ENCODE data around the gene SKAP1.
"Not testable (repeated sequence)": the region's sequence is repeated elsewhere in the genome, so short reads cannot be mapped to it uniquely, and the experiment has no call there.

Gene SKAP1

GRCh38 chr17:48376682-48377325 lies 53.2 kb downstream of the SKAP1 start:
- TF ChIP-seq, protein P1, sequence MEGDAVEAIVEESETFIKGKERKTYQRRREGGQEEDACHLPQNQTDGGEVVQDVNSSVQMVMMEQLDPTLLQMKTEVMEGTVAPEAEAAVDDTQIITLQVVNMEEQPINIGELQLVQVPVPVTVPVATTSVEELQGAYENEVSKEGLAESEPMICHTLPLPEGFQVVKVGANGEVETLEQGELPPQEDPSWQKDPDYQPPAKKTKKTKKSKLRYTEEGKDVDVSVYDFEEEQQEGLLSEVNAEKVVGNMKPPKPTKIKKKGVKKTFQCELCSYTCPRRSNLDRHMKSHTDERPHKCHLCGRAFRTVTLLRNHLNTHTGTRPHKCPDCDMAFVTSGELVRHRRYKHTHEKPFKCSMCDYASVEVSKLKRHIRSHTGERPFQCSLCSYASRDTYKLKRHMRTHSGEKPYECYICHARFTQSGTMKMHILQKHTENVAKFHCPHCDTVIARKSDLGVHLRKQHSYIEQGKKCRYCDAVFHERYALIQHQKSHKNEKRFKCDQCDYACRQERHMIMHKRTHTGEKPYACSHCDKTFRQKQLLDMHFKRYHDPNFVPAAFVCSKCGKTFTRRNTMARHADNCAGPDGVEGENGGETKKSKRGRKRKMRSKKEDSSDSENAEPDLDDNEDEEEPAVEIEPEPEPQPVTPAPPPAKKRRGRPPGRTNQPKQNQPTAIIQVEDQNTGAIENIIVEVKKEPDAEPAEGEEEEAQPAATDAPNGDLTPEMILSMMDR (conservative IDR thresholded peaks at IDR 0.05) = no peak

GRCh38 chr17:48375356-48375755 lies 54.7 kb downstream of the SKAP1 start:
- TF ChIP-seq, protein P1 (conservative IDR thresholded peaks at IDR 0.05) = no peak
- no peak overlapping the region for H3K27ac ChIP-seq

More at GRCh38 chr17:48376682-48377325, 53.2 kb downstream of the SKAP1 start:
- no peak overlapping the region for H3K27ac ChIP-seq

- no peak overlapping the region for H3K27ac ChIP-seq
- TF ChIP-seq, protein P1 (conservative IDR thresholded peaks at IDR 0.05) = peak; percentile 79
Observed at GRCh38 chr17:48374650-48375230, 55.3 kb downstream of the SKAP1 start.

GRCh38 chr17:48373883-48374282 lies 56.1 kb downstream of the SKAP1 start:
- TF ChIP-seq, protein P1 (conservative IDR thresholded peaks at IDR 0.05) = no peak
- H3K27ac ChIP-seq = no peak overlapping the region

- TF ChIP-seq, protein P1 (conservative IDR thresholded peaks at IDR 0.05) = no peak
- H3K27ac ChIP-seq = no peak overlapping the region
Observed at GRCh38 chr17:48373130-48373830, 56.7 kb downstream of the SKAP1 start.

DNA sequence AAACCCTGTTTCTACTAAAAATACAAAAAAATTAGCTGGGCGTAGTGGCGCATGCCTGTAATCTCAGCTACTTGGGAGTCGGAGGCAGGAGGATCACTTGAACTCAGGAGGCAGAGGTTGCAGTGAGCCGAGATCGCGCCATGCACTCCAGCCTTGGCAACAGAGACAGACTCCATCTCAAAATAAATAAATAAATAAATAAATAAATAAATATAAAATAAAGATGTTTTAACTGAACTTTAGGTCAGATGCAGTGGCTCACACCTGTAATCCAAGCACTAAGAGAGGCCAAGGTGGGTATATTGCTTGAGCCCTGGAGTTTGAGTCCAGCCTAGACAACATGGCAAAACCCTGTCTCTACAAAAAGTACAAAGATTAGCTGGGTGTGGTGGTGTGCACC lies 61.0 kb downstream of the SKAP1 start:
- H3K27ac ChIP-seq = not testable (repeated sequence)

DNA sequence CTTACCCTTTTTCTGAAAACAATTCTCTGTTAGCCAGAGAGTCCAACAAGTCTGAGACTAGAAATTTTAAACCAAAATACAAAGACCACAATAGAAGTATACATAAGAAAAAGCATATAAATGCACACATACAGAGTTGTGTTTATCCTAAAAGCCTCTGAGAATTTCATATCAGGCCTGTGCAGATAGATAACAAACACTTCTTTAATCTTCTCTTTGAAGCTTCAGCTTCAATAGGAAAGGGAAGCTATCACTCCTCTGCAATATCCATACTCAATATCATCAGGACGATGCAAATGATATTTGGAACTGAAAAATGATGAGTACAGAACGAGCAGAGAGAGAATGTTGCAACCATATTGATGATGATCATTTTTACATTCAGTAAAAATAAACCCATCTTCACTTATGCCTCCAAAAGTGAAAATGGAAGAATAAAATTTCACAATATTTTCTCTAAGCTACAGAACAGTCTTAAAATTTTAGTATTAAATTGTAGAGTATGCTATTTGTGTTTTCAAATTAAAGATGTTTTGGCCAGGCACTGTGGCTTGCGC lies 61.6 kb downstream of the SKAP1 start:
- TF ChIP-seq, protein P1 (conservative IDR thresholded peaks at IDR 0.05) = no peak
- H3K27ac ChIP-seq = no peak overlapping the region

Measured in VCaP (cell line).